GM12801 (cell line): ENCODE measurements around the gene HJURP.

Experiments used
- TF ChIP-seq, protein P1 (sequence below): IDR thresholded peaks from one replicate; pipeline ENCODE4 v1.5.1; 2011; ENCODE audit warnings: control low read depth; ENCODE audit not compliant: insufficient read length; ENCODE audit errors: extremely low read depth

HJURP gene

DNA sequence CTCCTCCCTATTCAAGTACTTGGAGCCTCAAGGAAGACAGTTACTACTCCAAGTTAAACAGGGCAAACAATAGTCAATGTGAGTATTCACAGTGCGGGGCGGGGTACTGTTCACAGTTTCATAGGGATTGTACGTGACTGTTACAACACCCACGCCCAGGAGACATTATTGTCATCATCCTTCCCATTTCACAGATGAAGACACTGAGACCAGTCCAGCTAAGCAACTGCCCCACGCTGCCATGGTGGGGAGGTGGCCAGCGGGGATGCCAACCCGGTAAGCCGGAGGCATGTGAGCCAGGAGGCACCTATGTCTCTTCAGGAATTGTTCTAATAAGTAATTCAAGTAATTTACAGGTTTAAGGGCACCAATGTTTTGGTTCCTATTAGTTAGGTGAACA is 982 bp downstream of the HJURP start:
- TF ChIP-seq, protein P1, sequence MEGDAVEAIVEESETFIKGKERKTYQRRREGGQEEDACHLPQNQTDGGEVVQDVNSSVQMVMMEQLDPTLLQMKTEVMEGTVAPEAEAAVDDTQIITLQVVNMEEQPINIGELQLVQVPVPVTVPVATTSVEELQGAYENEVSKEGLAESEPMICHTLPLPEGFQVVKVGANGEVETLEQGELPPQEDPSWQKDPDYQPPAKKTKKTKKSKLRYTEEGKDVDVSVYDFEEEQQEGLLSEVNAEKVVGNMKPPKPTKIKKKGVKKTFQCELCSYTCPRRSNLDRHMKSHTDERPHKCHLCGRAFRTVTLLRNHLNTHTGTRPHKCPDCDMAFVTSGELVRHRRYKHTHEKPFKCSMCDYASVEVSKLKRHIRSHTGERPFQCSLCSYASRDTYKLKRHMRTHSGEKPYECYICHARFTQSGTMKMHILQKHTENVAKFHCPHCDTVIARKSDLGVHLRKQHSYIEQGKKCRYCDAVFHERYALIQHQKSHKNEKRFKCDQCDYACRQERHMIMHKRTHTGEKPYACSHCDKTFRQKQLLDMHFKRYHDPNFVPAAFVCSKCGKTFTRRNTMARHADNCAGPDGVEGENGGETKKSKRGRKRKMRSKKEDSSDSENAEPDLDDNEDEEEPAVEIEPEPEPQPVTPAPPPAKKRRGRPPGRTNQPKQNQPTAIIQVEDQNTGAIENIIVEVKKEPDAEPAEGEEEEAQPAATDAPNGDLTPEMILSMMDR, result no peak

DNA sequence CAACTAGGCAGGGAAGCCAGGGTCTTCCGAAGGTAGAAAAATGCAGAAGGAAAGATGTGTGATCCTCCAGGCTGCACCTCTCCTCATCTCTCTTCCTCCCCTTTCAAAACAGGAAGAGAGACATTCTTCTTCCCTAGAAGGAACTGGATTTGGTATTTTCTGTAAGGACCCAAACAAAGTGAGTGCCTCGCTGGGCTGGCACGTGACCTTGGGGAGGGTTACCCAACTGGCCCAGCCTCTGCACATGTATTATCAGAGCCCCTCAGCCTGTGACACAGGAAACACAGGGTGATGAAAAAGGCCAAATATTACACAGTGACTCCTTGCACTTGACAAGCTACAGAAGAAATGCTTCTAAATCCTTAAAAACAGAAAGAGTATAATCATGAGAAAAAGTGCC is 2.3 kb downstream of the HJURP start:
- TF ChIP-seq, protein P1, result no peak

DNA sequence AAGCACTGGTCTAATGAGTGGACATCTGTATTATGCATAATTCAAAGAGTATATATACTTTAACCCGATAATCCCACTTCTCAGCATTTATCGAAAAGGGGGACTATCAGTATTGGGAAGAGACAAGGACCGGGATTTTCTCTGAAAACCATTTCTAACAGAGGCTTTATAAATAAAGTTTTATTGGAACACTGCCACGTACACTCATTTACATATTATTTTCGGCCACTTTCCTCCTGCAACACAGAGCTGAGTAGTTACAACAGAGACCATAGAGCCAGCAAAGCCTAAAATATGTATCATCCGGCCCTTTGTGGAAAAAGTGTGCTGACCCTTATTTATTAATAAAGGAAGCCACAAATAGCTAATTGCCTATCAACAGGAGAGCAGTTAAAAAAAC is 3.2 kb downstream of the HJURP start:
- TF ChIP-seq, protein P1, result no peak

- TF ChIP-seq, protein P1, result no peak
Observed at GRCh38 chr2:233850745-233851144, 3.6 kb downstream of the HJURP start.

- TF ChIP-seq, protein P1, result no peak
Observed at GRCh38 chr2:233849607-233850271, 4.6 kb downstream of the HJURP start.

- TF ChIP-seq, protein P1, result no peak
Observed at GRCh38 chr2:233848276-233848675, 6.1 kb downstream of the HJURP start.

DNA sequence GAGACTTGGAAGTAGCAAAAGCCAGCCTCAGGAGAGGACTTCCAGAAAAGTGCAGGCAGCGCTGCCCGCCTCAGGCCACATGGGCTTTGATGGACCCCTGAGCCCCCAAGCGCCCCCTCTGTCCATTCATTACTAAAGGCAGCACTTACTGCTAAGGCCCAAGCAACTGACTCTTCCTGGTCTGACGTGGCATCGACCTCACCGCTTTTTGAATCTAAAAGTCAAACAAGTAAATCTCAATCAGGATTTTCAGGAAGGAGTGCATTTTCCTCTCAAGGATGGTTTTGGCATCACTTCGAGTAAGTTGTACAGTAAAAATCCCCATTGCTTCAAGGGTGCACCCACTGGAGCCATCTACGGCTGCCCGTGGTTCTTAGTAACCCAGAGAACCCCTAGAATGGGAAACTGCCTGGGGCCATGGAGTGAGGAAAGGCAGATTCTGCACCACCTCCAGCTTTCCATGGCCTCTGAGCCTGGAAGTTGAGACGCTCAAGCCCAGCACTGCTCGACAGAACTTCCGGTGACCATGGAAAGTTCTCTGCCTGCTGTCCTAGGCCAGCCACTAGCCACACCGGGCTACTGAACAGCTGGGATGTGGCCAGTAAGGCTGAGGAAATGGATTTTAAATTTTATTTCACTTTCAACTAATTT is 7.0 kb downstream of the HJURP start:
- TF ChIP-seq, protein P1, result no peak
